Fibroblast of mammary gland (primary cell): Measurements from ENCODE around the gene CDH3.
A peak's percentile ranks its signal among the peaks of the same experiment; 100 is the strongest.

Experiments used
- DNase-seq: peaks from one replicate; pipeline ENCODE4 v3.0.0-alpha.2; 2010; ENCODE audit warnings: low read depth
- H3K4me3 ChIP-seq: 2 replicates; pipeline ENCODE4 v1.5.1; 2011; ENCODE audit warnings: low read depth, mild to moderate bottlenecking, low read length, moderate library complexity; ENCODE audit not compliant: control insufficient read depth
- TF ChIP-seq, protein P1 (sequence below): conservative IDR thresholded peaks from 2 replicates; pipeline ENCODE4 v1.5.1; 2011; ENCODE audit warnings: low read depth, low read length, inconsistent platforms; ENCODE audit not compliant: control insufficient read depth, insufficient read depth

CDH3 gene

DNA sequence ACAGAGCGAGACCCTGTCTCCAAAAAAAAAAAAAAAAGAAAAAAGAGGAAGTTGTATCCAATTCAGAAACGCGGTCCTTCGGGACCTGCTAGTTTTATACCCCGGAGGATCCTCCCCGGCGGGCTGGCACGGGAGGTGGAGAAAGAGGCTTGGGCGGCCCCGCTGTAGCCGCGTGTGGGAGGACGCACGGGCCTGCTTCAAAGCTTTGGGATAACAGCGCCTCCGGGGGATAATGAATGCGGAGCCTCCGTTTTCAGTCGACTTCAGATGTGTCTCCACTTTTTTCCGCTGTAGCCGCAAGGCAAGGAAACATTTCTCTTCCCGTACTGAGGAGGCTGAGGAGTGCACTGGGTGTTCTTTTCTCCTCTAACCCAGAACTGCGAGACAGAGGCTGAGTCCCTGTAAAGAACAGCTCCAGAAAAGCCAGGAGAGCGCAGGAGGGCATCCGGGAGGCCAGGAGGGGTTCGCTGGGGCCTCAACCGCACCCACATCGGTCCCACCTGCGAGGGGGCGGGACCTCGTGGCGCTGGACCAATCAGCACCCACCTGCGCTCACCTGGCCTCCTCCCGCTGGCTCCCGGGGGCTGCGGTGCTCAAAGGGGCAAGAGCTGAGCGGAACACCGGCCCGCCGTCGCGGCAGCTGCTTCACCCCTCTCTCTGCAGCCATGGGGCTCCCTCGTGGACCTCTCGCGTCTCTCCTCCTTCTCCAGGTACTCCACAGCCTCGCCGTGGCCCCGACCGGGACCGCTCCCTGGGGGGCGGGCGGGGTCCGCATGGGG is at the start of gene CDH3:
Gene CDH3, plus strand, starts transcription at position 596 of the 779 bp plus-strand sequence. Its CDS starts 70 bp downstream, at position 666.
- TF ChIP-seq, protein P1, sequence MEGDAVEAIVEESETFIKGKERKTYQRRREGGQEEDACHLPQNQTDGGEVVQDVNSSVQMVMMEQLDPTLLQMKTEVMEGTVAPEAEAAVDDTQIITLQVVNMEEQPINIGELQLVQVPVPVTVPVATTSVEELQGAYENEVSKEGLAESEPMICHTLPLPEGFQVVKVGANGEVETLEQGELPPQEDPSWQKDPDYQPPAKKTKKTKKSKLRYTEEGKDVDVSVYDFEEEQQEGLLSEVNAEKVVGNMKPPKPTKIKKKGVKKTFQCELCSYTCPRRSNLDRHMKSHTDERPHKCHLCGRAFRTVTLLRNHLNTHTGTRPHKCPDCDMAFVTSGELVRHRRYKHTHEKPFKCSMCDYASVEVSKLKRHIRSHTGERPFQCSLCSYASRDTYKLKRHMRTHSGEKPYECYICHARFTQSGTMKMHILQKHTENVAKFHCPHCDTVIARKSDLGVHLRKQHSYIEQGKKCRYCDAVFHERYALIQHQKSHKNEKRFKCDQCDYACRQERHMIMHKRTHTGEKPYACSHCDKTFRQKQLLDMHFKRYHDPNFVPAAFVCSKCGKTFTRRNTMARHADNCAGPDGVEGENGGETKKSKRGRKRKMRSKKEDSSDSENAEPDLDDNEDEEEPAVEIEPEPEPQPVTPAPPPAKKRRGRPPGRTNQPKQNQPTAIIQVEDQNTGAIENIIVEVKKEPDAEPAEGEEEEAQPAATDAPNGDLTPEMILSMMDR: no peak
- no peak for DNase-seq
- H3K4me3 ChIP-seq: no peak within 1 kb of the TSS

DNA sequence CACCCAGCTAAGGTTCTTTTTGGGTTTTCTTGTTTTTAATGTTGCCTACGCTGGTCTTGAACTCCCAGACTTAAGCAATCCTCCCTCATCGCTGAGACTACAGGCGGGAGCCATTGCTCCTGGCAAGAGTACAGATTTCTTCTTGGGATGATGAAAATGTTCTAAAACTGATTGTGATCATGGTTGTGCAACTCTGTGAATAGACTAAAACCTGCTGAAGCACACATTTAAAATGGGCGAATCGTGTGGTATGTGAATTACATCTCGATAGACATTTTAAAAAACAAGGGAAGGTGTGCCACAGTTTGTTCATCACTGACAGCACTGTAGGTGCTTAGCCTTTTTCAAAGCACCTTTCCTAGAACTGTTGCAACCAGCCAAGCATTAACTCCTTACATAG is 48.8 kb upstream of the CDH3 start:
- TF ChIP-seq, protein P1: no peak
- no peak overlapping the region for H3K4me3 ChIP-seq
- DNase-seq: no peak

DNA sequence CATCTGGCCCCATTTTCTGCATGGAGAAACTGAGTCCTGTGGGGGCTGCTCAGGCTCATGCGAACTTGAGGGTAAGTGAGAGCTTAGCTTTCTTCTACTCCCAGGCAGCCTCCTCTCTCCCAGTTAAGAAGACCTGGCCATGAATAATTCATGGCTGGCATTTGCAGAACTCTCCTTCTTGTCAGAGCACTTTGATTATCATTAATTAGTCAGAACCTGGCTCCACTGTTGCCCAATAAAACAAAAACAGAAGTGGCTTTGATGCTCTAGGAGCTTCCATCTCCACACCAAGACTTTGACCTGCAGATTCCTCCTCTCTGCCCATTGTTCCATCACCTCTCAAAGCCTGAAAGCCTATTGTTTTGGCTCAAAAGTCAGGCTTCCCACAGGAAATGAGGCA is 45.5 kb upstream of the CDH3 start:
- DNase-seq: no peak
- TF ChIP-seq, protein P1: no peak
- H3K4me3 ChIP-seq: no peak overlapping the region

DNA sequence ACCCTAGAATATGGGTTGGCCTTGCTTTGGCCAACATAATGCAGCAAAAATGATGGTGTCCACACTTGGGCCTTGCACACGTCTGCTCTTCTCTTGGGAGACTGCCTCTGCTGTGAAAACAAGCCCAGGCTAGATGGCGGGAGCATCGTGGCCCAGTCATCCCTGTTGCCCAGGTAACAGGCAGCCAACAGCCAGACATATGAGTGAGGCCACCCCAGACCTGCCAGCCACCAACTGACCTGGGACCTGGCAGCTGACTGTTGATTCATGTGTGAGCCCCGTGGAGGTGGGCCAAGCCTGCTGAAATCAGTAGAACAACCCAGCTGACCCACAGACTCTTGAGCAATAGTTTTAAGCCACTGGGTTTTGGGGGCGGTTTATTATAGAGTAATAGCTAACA is 39.4 kb upstream of the CDH3 start:
- no peak overlapping the region for H3K4me3 ChIP-seq
- TF ChIP-seq, protein P1: no peak
- DNase-seq: peak; percentile 16

DNA sequence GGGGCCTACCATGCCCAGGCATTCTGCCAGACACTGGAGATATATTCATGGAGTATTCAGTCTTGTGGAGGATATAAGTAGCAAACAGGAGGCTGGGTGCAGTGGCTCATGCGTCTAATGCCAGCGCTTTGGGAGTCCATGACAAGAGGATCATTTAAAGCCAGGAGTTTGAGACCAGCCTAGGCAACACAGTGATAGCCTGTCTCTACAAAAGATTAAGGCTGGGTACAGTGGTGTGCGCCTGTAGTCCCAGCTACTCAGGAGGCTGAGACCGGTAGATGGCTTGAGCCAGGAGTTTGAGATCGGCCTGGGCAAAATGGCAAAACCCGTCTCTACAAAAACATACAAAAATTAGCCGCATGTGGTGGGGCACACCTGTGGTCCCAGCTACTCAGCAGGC is 37.7 kb upstream of the CDH3 start:
- no peak overlapping the region for H3K4me3 ChIP-seq
- no peak for DNase-seq
- TF ChIP-seq, protein P1: no peak

DNA sequence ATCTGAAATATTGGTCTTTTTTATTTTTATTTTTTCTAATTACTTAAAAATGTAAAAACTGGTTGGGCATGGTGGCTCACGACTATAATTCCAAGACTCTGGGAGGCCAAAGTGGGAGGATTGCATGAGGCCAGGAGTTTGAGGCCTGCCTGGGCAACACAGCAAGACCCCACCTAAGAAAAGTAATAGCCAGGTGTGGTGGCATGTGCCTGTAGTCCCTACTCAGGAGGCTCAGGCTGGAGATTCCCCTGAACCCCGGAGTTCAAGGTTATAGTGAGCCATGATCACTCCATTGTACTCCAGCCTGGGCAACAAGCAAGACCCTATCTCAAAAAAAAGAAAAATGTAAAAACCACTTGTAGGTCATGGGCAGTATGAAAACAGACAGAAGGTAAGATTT is 36.8 kb upstream of the CDH3 start:
- DNase-seq: no peak
- no peak overlapping the region for H3K4me3 ChIP-seq
- TF ChIP-seq, protein P1: no peak
